Hepatocyte (in vitro differentiated cells): ENCODE measurements around the gene PHF12.

Experiments
- EZH2phosphoT487 ChIP-seq: fragments of 200-600 bp; sonication (generic); IDR thresholded peaks from one replicate; pipeline ENCODE4 v1.6.1; 2018; ENCODE audit warnings: antibody characterized with exemption, mild to moderate bottlenecking, low read depth, moderate library complexity; ENCODE audit not compliant: unreplicated experiment, severe bottlenecking
- TF ChIP-seq, protein P1 (sequence below): fragments of 200-600 bp; sonication (generic); IDR thresholded peaks from 2 replicates; pipeline ENCODE4 v1.5.1; 2016; ENCODE audit warnings: antibody characterized with exemption, mild to moderate bottlenecking; ENCODE audit not compliant: poor library complexity

DNA sequence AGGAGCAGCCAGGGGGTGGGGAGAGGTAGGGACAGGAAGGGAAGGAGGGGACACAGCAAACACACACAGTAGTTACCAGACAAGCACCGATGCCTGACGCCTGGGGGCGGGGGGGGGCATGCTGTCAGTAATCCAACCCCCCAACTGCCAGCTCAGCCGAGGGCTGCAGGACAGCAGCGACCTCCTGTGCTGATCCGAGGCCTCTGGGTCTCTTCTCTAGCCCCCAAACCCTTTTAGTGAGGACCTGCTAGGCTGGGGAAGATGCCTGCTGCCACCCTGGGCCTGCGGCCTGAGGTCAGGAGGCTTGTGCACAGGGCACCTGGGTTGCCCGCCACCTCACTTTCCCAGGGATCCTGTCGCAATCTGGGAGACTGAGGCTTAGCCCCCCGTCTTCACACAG lies 65.4 kb downstream of the PHF12 start:
- TF ChIP-seq, protein P1, sequence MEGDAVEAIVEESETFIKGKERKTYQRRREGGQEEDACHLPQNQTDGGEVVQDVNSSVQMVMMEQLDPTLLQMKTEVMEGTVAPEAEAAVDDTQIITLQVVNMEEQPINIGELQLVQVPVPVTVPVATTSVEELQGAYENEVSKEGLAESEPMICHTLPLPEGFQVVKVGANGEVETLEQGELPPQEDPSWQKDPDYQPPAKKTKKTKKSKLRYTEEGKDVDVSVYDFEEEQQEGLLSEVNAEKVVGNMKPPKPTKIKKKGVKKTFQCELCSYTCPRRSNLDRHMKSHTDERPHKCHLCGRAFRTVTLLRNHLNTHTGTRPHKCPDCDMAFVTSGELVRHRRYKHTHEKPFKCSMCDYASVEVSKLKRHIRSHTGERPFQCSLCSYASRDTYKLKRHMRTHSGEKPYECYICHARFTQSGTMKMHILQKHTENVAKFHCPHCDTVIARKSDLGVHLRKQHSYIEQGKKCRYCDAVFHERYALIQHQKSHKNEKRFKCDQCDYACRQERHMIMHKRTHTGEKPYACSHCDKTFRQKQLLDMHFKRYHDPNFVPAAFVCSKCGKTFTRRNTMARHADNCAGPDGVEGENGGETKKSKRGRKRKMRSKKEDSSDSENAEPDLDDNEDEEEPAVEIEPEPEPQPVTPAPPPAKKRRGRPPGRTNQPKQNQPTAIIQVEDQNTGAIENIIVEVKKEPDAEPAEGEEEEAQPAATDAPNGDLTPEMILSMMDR = no peak
- TF ChIP-seq EZH2phosphoT487 = no peak
